Measurements from ENCODE around the gene WNT9B.

WNT9B gene

DNA sequence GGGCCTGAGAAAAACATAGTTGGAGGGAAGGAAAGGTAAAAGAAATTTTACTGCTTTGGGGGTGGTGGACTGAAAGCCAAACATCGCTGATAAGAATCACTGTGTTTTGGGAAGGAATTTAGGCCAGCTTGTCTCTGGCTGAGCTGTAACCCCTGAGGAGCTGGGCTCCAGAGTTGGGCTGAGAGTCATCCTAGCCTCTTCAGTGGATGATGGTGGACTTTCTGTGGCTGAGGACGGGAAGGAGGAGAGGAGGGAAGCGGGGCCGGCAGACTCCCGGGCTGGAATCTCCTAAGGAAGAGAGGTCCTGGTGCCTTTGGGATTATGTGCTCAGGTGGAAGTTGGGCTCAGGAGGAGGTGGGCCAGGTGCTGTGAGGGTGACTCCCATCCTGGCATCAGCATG is 8.6 kb downstream of the WNT9B start:
- DNase-seq: no peak
- Mint-ChIP-seq H3K27ac (no peak overlapping the region), H3K27me3 (peaks cover 36% of the 10 kb centered on the region), H3K36me3 (ENCODE audit: low read depth) (no peaks in the 10 kb centered on the region), H3K4me3 (no peak overlapping the region), H3K9me3 (no peaks in the 10 kb centered on the region), H3K4me1 (no peaks in the 10 kb centered on the region)
- no peak for ATAC-seq

- ATAC-seq (no peak), DNase-seq (no peak)
- Mint-ChIP-seq H3K9me3 (no peaks in the 10 kb centered on the region), H3K4me3 (no peak overlapping the region), H3K36me3 (ENCODE audit: low read depth) (no peaks in the 10 kb centered on the region), H3K27ac (no peak overlapping the region), H3K4me1 (no peaks in the 10 kb centered on the region), H3K27me3 (peaks cover 27% of the 10 kb centered on the region)
Observed at GRCh38 chr17:46862949-46863348, 11.6 kb downstream of the WNT9B start.

DNA sequence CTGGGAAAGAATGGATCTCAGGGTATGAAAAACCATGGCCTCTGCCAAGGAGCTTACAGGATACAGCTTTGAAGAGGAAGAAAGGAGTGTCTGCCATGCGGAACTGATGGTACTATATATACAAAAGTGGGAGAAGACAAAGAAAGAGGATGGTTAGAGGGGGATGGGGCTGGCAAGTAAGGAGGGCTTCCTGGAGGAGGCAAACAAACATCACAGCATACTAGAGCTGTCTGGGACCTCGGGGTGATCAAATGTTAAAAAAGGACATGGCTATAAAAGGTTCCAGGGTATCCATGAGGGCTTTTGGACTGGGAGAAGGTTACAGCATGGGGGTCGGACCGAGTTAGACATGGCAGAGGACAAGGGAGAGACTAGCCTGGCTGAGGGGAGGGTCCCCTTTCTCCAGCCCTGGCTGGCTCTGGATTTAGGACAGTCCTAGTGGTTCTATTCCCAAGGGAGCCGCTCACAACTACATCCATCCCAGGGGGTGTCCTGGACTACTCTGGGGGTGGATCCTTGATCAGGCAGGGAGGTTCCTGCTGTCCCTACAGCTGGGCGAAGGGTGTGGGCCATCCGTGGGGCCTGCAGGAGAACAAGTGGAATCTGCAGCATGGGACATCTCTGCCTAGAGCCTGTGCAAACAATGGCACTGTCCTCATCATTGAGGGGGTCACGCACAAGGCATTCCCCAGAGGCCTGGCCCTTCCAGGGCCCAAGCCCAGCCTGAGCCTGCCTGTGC is 12.2 kb downstream of the WNT9B start:
- Mint-ChIP-seq H3K4me1 (no peaks in the 10 kb centered on the region), H3K27ac (no peak overlapping the region), H3K4me3 (no peak overlapping the region), H3K9me3 (no peaks in the 10 kb centered on the region), H3K27me3 (peaks cover 25% of the 10 kb centered on the region), H3K36me3 (ENCODE audit: low read depth) (no peaks in the 10 kb centered on the region)
- no peak for DNase-seq
- no peak for ATAC-seq

DNA sequence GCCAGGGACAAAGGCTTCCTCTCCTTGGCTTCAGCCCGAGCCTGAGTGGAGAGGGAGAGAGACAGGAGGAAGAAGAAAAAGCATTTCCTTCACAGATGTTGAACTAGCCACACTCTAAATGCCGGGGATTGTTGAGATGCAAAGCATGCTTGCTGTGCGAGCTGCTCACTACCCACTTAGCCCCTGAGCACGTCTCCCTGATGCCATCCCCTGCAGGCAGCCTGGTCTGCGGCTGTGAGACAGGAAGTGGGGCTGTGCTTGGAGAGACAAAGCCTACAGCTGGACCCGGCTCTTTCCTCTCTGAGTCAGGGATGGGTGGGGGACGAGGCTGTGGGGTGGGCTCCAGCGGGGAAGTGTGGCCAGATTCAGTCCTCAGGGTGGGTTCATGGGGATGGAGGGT is 13.7 kb downstream of the WNT9B start:
- Mint-ChIP-seq H3K4me3 (no peak overlapping the region), H3K36me3 (ENCODE audit: low read depth) (no peaks in the 10 kb centered on the region), H3K27me3 (peaks cover 21% of the 10 kb centered on the region), H3K4me1 (no peaks in the 10 kb centered on the region), H3K27ac (no peak overlapping the region), H3K9me3 (no peaks in the 10 kb centered on the region)
- no peak for DNase-seq
- ATAC-seq: no peak

DNA sequence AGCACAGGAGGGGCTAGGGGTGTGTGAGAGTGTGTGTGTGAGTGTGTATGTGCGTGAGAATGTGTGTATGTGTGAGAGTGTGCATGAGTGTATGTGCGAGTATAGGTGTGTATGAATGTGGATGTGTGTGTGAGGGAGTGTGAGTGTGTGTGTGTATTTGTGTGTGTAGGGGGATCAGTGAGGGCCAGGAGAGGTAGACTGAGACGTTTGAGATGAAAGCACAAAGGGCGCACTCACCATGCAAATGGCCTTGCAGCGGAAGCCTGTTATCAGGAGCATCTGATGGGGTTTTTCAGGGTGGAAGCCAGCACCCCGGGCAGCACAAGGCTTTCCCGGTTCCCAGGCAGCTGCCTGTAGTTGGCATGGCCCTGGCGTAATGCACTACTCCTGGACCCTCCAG is 14.9 kb downstream of the WNT9B start:
- H3K27ac Mint-ChIP-seq: no peak overlapping the region
- H3K27me3 Mint-ChIP-seq: peaks cover 18% of the 10 kb centered on the region
- no peak for ATAC-seq
- H3K4me1 Mint-ChIP-seq: no peaks in the 10 kb centered on the region
- H3K9me3 Mint-ChIP-seq: no peaks in the 10 kb centered on the region
- DNase-seq: no peak
- no peak overlapping the region for H3K4me3 Mint-ChIP-seq
- no peaks in the 10 kb centered on the region for H3K36me3 Mint-ChIP-seq (ENCODE audit: low read depth)

DNA sequence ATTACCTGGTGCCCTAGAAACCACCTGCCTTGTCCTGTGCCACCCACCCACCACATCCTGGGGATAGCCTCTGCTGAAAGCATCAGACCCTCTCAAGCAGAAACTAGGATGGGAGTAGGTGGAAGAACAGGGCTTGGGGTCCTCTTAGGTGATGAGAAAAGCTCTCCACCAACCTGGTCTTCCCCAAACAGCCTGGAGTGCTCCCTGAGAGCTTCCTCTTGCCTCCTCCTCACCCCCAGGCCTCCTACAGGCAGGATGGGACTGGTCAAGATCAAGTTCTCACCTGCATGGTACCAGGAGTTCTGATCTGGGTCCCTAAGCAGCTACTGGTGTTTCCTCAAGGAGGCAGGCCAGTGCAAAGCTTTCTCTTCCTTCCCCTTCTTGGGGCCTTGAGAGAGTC is 15.4 kb downstream of the WNT9B start:
- Mint-ChIP-seq H3K4me3 (no peak overlapping the region), H3K27me3 (peaks cover 16% of the 10 kb centered on the region), H3K4me1 (no peaks in the 10 kb centered on the region), H3K27ac (no peak overlapping the region), H3K9me3 (no peaks in the 10 kb centered on the region), H3K36me3 (ENCODE audit: low read depth) (no peaks in the 10 kb centered on the region)
- ATAC-seq (no peak), DNase-seq (no peak)

DNA sequence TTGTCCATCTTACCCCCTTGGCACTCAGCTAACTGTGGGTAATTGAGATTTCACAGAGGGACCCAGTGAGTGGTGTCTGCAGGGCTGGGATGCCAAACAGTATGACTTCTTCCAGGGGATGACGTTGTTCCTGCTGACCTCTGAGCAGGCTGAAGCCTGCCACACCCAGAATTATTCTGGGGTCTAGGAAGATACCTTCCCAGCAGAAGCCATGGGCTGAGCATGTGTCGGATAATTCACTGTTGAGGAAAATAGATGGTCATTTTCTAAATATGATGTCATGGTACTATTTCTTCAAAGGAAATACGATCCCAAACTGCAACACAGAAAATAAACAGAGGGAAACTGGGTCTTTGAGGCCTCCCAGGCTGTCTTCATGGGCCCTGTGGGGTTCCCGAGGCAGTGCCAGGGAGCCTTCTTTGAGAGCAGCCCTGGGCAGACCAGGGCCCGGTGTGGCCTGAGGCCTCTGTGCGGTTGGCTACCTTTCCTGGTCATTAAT is 17.4 kb downstream of the WNT9B start:
- peaks cover 14% of the 10 kb centered on the region for H3K27me3 Mint-ChIP-seq
- ATAC-seq (no peak), DNase-seq (no peak)
- no peaks in the 10 kb centered on the region for H3K4me1 Mint-ChIP-seq
- no peak overlapping the region for H3K4me3 Mint-ChIP-seq
- H3K36me3 Mint-ChIP-seq (ENCODE audit: low read depth): no peaks in the 10 kb centered on the region
- no peaks in the 10 kb centered on the region for H3K9me3 Mint-ChIP-seq
- no peak overlapping the region for H3K27ac Mint-ChIP-seq

DNA sequence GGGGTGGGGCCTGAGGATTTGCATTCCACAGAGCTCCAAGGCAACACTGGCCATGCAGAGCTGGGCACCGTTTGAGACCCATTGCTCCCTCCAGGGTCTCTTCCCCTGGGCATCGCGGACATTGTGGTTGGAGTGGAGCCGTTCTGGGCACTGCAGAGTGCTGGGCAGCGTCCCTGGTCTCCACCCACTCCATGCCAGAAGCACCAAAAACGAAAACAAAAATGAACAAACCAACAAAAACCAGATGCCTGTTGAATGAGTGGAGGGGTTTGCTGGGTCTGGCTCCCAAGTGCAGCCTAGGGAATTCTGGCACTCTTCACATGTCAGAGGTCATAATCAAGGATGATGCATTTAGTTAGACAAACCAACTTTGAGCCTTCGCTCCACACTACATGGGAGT is 17.9 kb downstream of the WNT9B start:
- H3K9me3 Mint-ChIP-seq: no peaks in the 10 kb centered on the region
- H3K4me1 Mint-ChIP-seq: no peaks in the 10 kb centered on the region
- no peak for DNase-seq
- no peak for ATAC-seq
- H3K27ac Mint-ChIP-seq: no peak overlapping the region
- H3K27me3 Mint-ChIP-seq: peaks cover 11% of the 10 kb centered on the region
- no peak overlapping the region for H3K4me3 Mint-ChIP-seq
- no peaks in the 10 kb centered on the region for H3K36me3 Mint-ChIP-seq (ENCODE audit: low read depth)

GRCh38 chr17:46869975-46870803 is 18.8 kb downstream of the WNT9B start:
- H3K9me3 Mint-ChIP-seq: no peaks in the 10 kb centered on the region
- H3K36me3 Mint-ChIP-seq (ENCODE audit: low read depth): no peaks in the 10 kb centered on the region
- no peak overlapping the region for H3K27ac Mint-ChIP-seq
- H3K4me3 Mint-ChIP-seq: no peak overlapping the region
- no peaks in the 10 kb centered on the region for H3K4me1 Mint-ChIP-seq
- DNase-seq: no peak
- no peak for ATAC-seq
- peaks cover 8% of the 10 kb centered on the region for H3K27me3 Mint-ChIP-seq

DNA sequence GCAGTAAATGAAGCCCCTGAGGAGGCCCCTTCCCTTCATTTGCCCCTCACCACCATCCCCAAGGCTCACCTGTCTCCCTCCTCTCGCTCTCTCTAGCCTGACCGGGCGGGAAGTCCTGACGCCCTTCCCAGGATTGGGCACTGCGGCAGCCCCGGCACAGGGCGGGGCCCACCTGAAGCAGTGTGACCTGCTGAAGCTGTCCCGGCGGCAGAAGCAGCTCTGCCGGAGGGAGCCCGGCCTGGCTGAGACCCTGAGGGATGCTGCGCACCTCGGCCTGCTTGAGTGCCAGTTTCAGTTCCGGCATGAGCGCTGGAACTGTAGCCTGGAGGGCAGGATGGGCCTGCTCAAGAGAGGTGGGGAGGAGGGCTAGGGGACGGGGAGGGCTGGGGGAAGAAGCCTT is 21.0 kb downstream of the WNT9B start:
- H3K36me3 Mint-ChIP-seq (ENCODE audit: low read depth): no peaks in the 10 kb centered on the region
- DNase-seq (no peak), ATAC-seq (no peak)
- H3K4me1 Mint-ChIP-seq: no peaks in the 10 kb centered on the region
- no peaks in the 10 kb centered on the region for H3K27me3 Mint-ChIP-seq
- no peak overlapping the region for H3K4me3 Mint-ChIP-seq
- H3K27ac Mint-ChIP-seq: no peak overlapping the region
- no peaks in the 10 kb centered on the region for H3K9me3 Mint-ChIP-seq

DNA sequence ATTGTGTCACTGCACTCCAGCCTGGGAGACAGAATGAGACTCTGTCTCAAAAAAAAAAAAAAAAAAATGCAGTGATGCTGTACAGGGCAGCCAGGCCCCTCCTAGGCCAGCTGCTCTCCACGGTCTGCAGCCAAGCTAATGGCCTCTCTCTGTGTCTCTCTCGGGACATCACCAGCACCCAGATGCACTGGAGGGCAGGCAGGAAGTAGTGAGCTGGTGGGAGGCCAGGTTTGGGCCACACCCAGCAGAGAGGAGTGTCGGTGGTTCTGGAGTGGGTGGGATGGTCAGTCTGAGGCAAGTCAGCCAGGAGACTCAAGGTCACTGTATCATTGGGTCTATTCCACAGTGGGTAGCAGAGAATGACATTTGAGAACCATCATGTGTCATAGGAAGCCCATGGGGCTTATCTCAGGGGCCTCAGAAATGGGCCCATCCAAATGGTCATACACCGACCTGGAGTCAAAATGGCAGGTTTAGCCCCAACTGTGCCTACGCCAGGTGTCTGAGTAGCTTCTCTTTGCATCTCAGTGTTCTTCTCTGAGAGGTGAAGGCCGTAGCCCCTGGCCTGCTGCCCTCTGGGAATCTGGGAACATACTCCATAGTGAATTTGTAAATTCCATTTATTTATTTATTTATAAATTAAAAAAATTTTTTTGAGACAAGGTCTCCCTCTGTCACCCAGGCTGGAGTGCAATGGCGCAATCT is 22.7 kb downstream of the WNT9B start:
- Mint-ChIP-seq H3K27ac (no peak overlapping the region), H3K36me3 (ENCODE audit: low read depth) (no peaks in the 10 kb centered on the region)

GRCh38 chr17:46874906-46875305 is 23.5 kb downstream of the WNT9B start:
- no peaks in the 10 kb centered on the region for H3K27me3 Mint-ChIP-seq
- DNase-seq: no peak
- no peak overlapping the region for H3K4me3 Mint-ChIP-seq
- ATAC-seq: no peak
- H3K9me3 Mint-ChIP-seq: no peaks in the 10 kb centered on the region
- H3K27ac Mint-ChIP-seq: no peak overlapping the region
- H3K4me1 Mint-ChIP-seq: peaks cover 2% of the 10 kb centered on the region
- H3K36me3 Mint-ChIP-seq (ENCODE audit: low read depth): no peaks in the 10 kb centered on the region

More for the DNA sequence above, 22.7 kb downstream of the WNT9B start:
- no peak overlapping the region for H3K4me3 Mint-ChIP-seq
- no peaks in the 10 kb centered on the region for H3K27me3 Mint-ChIP-seq
- no peak for DNase-seq
- H3K4me1 Mint-ChIP-seq: peaks cover 2% of the 10 kb centered on the region
- ATAC-seq: no peak
- H3K9me3 Mint-ChIP-seq: no peaks in the 10 kb centered on the region

- Mint-ChIP-seq H3K4me3 (no peak overlapping the region), H3K27me3 (no peaks in the 10 kb centered on the region)
Observed at GRCh38 chr17:46875849-46876352, 24.5 kb downstream of the WNT9B start.

GRCh38 chr17:46876353-46876887 is 25.0 kb downstream of the WNT9B start:
- Mint-ChIP-seq H3K4me3 (no peak overlapping the region), H3K27me3 (no peaks in the 10 kb centered on the region), H3K4me1 (peaks cover 2% of the 10 kb centered on the region), H3K27ac (no peak overlapping the region), H3K36me3 (ENCODE audit: low read depth) (no peaks in the 10 kb centered on the region), H3K9me3 (no peaks in the 10 kb centered on the region)
- DNase-seq: no peak
- ATAC-seq: no peak

More at GRCh38 chr17:46875849-46876352, 24.5 kb downstream of the WNT9B start:
- Mint-ChIP-seq H3K27ac (no peak overlapping the region), H3K4me1 (peaks cover 2% of the 10 kb centered on the region), H3K36me3 (ENCODE audit: low read depth) (no peaks in the 10 kb centered on the region), H3K9me3 (no peaks in the 10 kb centered on the region)
- ATAC-seq (no peak), DNase-seq (no peak)

All from activated naive CD8-positive, alpha-beta T cell treated with anti-CD3 and anti-CD28 coated beads, Interleukin-2, amount 50 U/mL, for 24 hours (primary cell).